ENCODE results near the gene TMEM61. TPM values are rescaled to one million over a fixed set of nuclear protein-coding genes. Genes with fewer than 3 reads are reported as not detected.
A peak's percentile ranks its signal among the peaks of the same experiment; 100 is the strongest.

TMEM61 gene
- total RNA-seq, 4 donors from 2014 or later = 7.1 to 24.8 (median 8.5) TPM

DNA sequence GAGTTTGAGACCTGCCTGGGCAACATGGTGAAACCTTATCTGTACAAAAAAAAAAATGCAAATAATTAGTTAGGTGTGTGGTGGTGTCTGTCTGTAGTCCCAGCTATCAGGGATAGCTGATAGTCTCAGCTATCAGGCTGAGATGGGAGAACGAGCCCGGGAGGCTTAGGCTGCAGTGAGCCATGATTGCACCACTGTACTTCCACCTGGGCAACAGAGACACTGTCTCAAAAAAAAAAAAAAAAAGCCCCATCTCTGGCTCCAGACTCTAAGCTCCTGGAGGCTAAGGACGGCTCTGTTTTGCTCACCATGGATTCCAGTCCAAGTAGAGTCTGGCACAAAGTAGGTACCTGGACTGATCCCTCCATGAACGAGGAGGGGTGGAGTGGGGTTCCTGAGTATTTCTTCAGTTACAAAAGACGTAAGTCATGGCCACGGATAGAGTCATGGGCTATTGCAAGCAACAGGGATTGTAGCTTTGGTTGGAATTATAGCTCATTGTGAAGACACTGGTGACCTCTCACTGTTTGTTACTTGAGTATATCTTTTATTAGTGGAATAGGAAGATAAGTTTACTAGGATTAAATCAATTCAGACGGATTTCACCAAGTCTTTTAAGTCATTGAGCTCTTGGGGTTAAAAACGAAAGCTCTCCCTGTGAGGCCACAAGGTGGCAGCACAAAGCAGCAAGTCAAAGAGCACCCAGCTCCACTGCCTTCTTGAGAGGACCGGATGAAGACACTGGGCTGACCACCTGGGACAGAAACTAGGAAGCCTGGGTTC, 35.6 kb upstream of the TMEM61 start:
- TF ChIP-seq POLR2A (IDR thresholded peaks at IDR 0.05) = no peak
- TF ChIP-seq, protein P1, sequence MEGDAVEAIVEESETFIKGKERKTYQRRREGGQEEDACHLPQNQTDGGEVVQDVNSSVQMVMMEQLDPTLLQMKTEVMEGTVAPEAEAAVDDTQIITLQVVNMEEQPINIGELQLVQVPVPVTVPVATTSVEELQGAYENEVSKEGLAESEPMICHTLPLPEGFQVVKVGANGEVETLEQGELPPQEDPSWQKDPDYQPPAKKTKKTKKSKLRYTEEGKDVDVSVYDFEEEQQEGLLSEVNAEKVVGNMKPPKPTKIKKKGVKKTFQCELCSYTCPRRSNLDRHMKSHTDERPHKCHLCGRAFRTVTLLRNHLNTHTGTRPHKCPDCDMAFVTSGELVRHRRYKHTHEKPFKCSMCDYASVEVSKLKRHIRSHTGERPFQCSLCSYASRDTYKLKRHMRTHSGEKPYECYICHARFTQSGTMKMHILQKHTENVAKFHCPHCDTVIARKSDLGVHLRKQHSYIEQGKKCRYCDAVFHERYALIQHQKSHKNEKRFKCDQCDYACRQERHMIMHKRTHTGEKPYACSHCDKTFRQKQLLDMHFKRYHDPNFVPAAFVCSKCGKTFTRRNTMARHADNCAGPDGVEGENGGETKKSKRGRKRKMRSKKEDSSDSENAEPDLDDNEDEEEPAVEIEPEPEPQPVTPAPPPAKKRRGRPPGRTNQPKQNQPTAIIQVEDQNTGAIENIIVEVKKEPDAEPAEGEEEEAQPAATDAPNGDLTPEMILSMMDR (IDR thresholded peaks at IDR 0.05) = peak; percentile 75 to 85 (median 81)
- H3K36me3 ChIP-seq = no peaks in the 10 kb centered on the region
- H3K27ac ChIP-seq = peak overlapping the region; percentile 49 to 73 (median 64)
- WGBS, 2 donors (ENCODE audit: low coverage in 1 of 2) = 38 to 76% methylated on average over 5 to 9 of the region's 9 CpGs
- intact Hi-C loops (cut with DNase I; ENCODE audit: low total_unique reads) (no loop called here), in situ Hi-C loops (cut with MboI; ENCODE audit: low pct_ligation_motif_present in 1 of 4, low pct_unique_long_range_greater_than_20kb in 1 of 4, low sequenced_read_pairs in 3 of 4) (loop anchor here in 2 of 4 donors (5.0 kb wide), 1 partner anchor 52 kb away; the partner anchor contains the start of gene BSND (in 2 of the 2))
- peaks cover 0 to 20% (median 6%) of the 10 kb centered on the region in 4 donors for H3K4me1 ChIP-seq
- DNase-seq = peak; percentile 82
- H3K9me3 ChIP-seq = no peaks in the 10 kb centered on the region
- H3K4me3 ChIP-seq = peak overlapping the region in 1 of 4 donors; percentile 9
- no peaks in the 10 kb centered on the region for H3K27me3 ChIP-seq

DNA sequence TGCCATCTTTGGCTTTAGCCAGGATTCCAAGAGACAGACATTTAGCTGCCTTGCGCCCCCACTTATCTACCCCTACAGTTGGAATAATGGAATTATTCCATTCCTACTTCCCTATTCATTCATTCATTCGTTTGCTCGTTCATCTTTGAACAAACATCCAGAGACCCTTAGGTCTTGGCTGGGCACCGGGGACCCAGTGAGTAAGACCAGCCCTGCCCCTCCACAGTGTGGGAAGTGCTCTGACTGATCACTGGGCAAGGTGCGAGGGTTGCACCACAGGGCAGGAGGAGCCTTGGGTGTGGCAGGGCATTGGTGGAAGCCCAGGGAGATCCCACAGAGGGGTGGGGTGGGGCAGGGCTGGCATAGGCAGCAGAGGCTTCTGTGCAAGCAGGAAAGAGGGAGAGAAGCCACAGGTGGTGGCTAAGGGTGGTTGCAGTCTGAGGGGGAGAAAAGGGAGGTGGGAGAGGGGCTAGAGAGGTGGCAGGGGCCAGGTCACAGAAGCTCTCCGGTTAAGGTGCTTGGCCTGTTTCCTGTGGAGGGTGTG, 35.0 kb upstream of the TMEM61 start:
- DNase-seq = peak; percentile 91
- WGBS, 2 donors (ENCODE audit: low coverage in 1 of 2) = 31 to 60% methylated on average over 4 to 6 of the region's 6 CpGs
- TF ChIP-seq POLR2AphosphoS5 (IDR thresholded peaks at IDR 0.05) (peak in 2 of 3 donors; percentile 37 to 71), POLR2A (IDR thresholded peaks at IDR 0.05) (peak; percentile 80), EP300 (IDR thresholded peaks at IDR 0.05; ENCODE audit: low read depth) (no peak)
- TF ChIP-seq, protein P1 (IDR thresholded peaks at IDR 0.05) = peak in 1 of 5 experiments; percentile 46
- peaks cover 2 to 20% (median 10%) of the 10 kb centered on the region in 4 donors for H3K4me1 ChIP-seq
- H3K27ac ChIP-seq = peak overlapping the region; percentile 49 to 73 (median 64)
- intact Hi-C loops (cut with DNase I; ENCODE audit: low total_unique reads) = no loop called here
- in situ Hi-C loops (cut with MboI; ENCODE audit: low pct_ligation_motif_present in 1 of 4, low pct_unique_long_range_greater_than_20kb in 1 of 4, low sequenced_read_pairs in 3 of 4) = loop anchor here in 2 of 4 donors (5.0 kb wide), 1 partner anchor 52 kb away; the partner anchor contains the start of gene BSND (in 2 of the 2)
- no peaks in the 10 kb centered on the region for H3K27me3 ChIP-seq
- no peaks in the 10 kb centered on the region for H3K9me3 ChIP-seq
- H3K4me3 ChIP-seq = peak overlapping the region in 1 of 4 donors; percentile 9
- no peaks in the 10 kb centered on the region for H3K36me3 ChIP-seq

DNA sequence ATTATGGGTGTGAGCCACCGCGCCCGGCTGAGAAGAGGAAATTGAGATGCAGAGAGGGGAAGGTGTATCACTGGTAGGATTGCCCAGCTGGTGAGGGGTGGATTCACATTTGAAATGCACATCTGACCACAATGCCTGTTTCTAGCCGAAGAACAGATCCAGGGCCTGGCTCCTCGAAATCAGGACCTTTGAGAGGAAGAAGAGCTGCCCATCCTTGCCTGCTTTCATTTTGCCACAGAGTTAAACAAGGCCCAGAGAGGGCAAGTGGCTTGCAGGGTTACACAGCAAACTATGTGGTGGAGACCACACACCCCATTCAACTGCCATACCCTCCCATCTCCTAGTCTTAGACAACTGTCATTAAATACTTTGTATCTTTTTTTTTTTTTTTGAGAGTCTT, 32.9 kb upstream of the TMEM61 start:
- TF ChIP-seq EP300 (IDR thresholded peaks at IDR 0.05; ENCODE audit: low read depth) (no peak), POLR2A (IDR thresholded peaks at IDR 0.05) (no peak), POLR2AphosphoS5 (IDR thresholded peaks at IDR 0.05) (no peak)
- TF ChIP-seq, protein P1 (IDR thresholded peaks at IDR 0.05) = no peak
- 70 to 76% methylated on average over 3 to 5 of the region's 5 CpGs for WGBS, 2 donors (ENCODE audit: low coverage in 1 of 2)
- DNase-seq = no peak
- Histone ChIP-seq H3K4me3 (no peak overlapping the region), H3K9me3 (no peaks in the 10 kb centered on the region), H3K27ac (no peak overlapping the region), H3K27me3 (no peaks in the 10 kb centered on the region), H3K4me1 (peaks cover 3 to 26% (median 14%) of the 10 kb centered on the region in 4 donors), H3K36me3 (no peaks in the 10 kb centered on the region)
- intact Hi-C loops (cut with DNase I; ENCODE audit: low total_unique reads) (no loop called here), in situ Hi-C loops (cut with MboI; ENCODE audit: low pct_ligation_motif_present in 1 of 4, low pct_unique_long_range_greater_than_20kb in 1 of 4, low sequenced_read_pairs in 3 of 4) (loop anchor here in 2 of 4 donors (5.0 kb wide), 1 partner anchor 50 kb away; the partner anchor contains the start of gene BSND (in 2 of the 2))

DNA sequence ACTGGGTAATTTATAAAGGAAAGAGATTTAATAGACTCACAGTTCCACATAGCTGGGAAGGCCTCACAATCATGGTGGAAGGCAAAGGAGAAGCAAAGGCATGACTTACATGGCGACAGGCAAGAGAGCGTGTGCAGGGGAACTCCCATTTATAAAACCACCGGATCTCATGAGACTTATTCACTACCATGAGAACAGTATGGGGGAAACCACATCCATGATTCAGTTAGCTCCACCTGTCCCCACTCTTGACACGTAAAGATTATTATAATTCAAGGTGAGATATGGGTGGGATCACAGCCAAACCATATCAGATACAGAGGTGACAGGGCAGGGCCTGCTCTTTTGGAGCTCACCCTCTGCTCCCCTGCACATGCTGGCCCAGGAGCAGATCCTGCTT, 31.4 kb upstream of the TMEM61 start:
- 52 to 83% methylated on average over 2 to 4 of the region's 4 CpGs for WGBS, 2 donors (ENCODE audit: low coverage in 1 of 2)
- H3K9me3 ChIP-seq = no peaks in the 10 kb centered on the region
- no peak for TF ChIP-seq POLR2AphosphoS5 (IDR thresholded peaks at IDR 0.05)
- TF ChIP-seq EP300 (IDR thresholded peaks at IDR 0.05; ENCODE audit: low read depth) = no peak
- no peak for TF ChIP-seq POLR2A (IDR thresholded peaks at IDR 0.05)
- TF ChIP-seq, protein P1 (IDR thresholded peaks at IDR 0.05) = no peak
- intact Hi-C loops (cut with DNase I; ENCODE audit: low total_unique reads) = no loop called here
- DNase-seq = no peak
- no peak overlapping the region for H3K4me3 ChIP-seq
- H3K27me3 ChIP-seq = no peaks in the 10 kb centered on the region
- H3K4me1 ChIP-seq = peaks cover 3 to 26% (median 14%) of the 10 kb centered on the region in 4 donors
- H3K36me3 ChIP-seq = no peaks in the 10 kb centered on the region
- in situ Hi-C loops (cut with MboI; ENCODE audit: low pct_ligation_motif_present in 1 of 4, low pct_unique_long_range_greater_than_20kb in 1 of 4, low sequenced_read_pairs in 3 of 4) = loop anchor here in 2 of 4 donors (5.0 kb wide), 1 partner anchor 48 kb away; the partner anchor contains the start of gene BSND (in 2 of the 2)
- H3K27ac ChIP-seq = no peak overlapping the region
